ENCODE measurements around the gene CLRN1.
"Not testable (repeated sequence)": the region's sequence is repeated elsewhere in the genome, so short reads cannot be mapped to it uniquely, and the experiment has no call there.

Gene CLRN1

GRCh38 chr3:150972366-150973071 is at the start of gene CLRN1:
Gene CLRN1, minus strand, starts transcription at chr3:150972727. Its CDS starts 19 bp downstream, at chr3:150972708.
- DNase-seq (ENCODE audit: low read depth, low spot score): no peak

GRCh38 chr3:151016478-151016795 is 43.9 kb upstream of the CLRN1 start:
- no peak for DNase-seq (ENCODE audit: low read depth, low spot score)

GRCh38 chr3:151015767-151016477 is 43.4 kb upstream of the CLRN1 start:
- DNase-seq (ENCODE audit: low read depth, low spot score): no peak

- DNase-seq (ENCODE audit: low read depth, low spot score): no peak
Measured at GRCh38 chr3:151015181-151015580, 42.7 kb upstream of the CLRN1 start.

GRCh38 chr3:151014501-151015018 is 42.0 kb upstream of the CLRN1 start:
- DNase-seq (ENCODE audit: low read depth, low spot score): no peak

GRCh38 chr3:151012753-151013152 is 40.2 kb upstream of the CLRN1 start:
- DNase-seq (ENCODE audit: low read depth, low spot score): no peak

GRCh38 chr3:151011427-151011826 is 38.9 kb upstream of the CLRN1 start:
- no peak for DNase-seq (ENCODE audit: low read depth, low spot score)

- DNase-seq (ENCODE audit: low read depth, low spot score): no peak
Measured at GRCh38 chr3:151009981-151010380, 37.5 kb upstream of the CLRN1 start.

- DNase-seq (ENCODE audit: low read depth, low spot score): no peak
Measured at GRCh38 chr3:151009430-151009829, 36.9 kb upstream of the CLRN1 start.

GRCh38 chr3:151008699-151009098 is 36.2 kb upstream of the CLRN1 start:
- no peak for DNase-seq (ENCODE audit: low read depth, low spot score)

GRCh38 chr3:151003768-151004134 is 31.2 kb upstream of the CLRN1 start:
- DNase-seq (ENCODE audit: low read depth, low spot score): no peak

- no peak for DNase-seq (ENCODE audit: low read depth, low spot score)
Measured at GRCh38 chr3:151003029-151003767, 30.7 kb upstream of the CLRN1 start.

- DNase-seq (ENCODE audit: low read depth, low spot score): no peak
Measured at GRCh38 chr3:151002003-151002981, 29.8 kb upstream of the CLRN1 start.

GRCh38 chr3:150998996-150999395 is 26.5 kb upstream of the CLRN1 start:
- no peak for DNase-seq (ENCODE audit: low read depth, low spot score)

- DNase-seq (ENCODE audit: low read depth, low spot score): no peak
Measured at GRCh38 chr3:150996731-150997130, 24.2 kb upstream of the CLRN1 start.

- DNase-seq (ENCODE audit: low read depth, low spot score): no peak
Measured at GRCh38 chr3:150995510-150995909, 23.0 kb upstream of the CLRN1 start.

- DNase-seq (ENCODE audit: low read depth, low spot score): no peak
Measured at GRCh38 chr3:150989208-150989607, 16.7 kb upstream of the CLRN1 start.

- not testable (repeated sequence) for DNase-seq (ENCODE audit: low read depth, low spot score)
Measured at GRCh38 chr3:150988395-150988794, 15.9 kb upstream of the CLRN1 start.

- DNase-seq (ENCODE audit: low read depth, low spot score): no peak
Measured at GRCh38 chr3:150985711-150986110, 13.2 kb upstream of the CLRN1 start.

GRCh38 chr3:150984066-150984465 is 11.5 kb upstream of the CLRN1 start:
- DNase-seq (ENCODE audit: low read depth, low spot score): no peak

GRCh38 chr3:150978566-150979148 is 6.1 kb upstream of the CLRN1 start:
- DNase-seq (ENCODE audit: low read depth, low spot score): no peak
